ENCODE results near the gene TEX13C. TPM values are rescaled to one million over a fixed set of nuclear protein-coding genes. Genes with fewer than 3 reads are reported as not detected.

Gene TEX13C
- not detected in 2 replicates for total RNA-seq

GRCh38 chrX:125319646-125320521 lies at the start of gene TEX13C:
TSS of gene TEX13C (plus strand) at chrX:125319871. CDS start at chrX:125320120, 249 bp downstream.

